GM19351 (cell line): ENCODE results near the gene HOXA9.

Experiments
- ATAC-seq: cut with Tn5 transposase; IDR thresholded peaks from one replicate; pipeline ENCODE4 v1.9.1; 2021; ENCODE audit warnings: mild to moderate bottlenecking, moderate library complexity; ENCODE audit not compliant: unreplicated experiment

The HOXA9 gene

DNA sequence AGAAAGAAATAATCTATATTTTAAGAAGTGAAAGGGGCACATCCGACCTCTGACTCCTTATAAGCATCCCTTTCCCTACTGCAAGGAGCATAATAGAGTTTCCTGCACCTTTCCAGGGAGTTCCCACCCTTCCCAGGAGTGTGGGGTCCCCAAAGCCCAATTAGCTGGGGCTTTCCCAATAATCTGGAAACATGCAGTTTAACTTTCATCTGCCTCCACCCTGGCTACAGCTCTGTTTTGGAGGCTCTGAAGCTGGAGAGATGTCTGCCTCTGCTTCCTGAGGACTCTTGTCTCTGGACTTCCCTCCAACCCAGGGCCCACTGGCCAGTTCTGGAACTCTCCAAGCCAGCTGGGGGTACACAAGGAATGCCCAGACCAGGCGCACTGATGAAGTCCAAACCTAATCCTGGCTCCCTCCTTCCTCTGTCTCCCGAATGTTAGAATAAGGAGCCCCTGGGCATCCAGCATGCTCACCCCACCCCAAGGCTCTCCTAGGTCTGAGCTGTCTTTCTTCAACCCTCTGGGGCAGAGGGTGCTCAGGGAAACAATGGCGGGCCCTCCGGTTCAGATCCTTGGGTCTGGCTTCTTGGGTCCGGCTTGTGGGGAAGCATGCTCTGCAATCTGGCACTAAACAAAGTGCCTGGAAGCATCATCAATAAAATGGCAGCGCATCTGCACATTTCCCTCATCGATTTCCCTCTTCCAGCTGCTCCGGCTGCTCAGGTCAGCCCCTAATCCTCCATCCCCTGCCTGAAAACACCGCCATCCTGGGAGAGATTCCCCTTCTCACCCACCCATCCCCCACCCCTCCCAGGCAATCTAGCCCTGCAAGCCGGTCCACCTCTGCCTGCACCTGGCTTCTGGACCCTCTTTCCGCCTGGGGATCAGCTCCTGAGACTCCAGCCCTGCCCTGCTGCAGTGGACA is 48.1 kb downstream of the HOXA9 start:
- ATAC-seq: no peak

DNA sequence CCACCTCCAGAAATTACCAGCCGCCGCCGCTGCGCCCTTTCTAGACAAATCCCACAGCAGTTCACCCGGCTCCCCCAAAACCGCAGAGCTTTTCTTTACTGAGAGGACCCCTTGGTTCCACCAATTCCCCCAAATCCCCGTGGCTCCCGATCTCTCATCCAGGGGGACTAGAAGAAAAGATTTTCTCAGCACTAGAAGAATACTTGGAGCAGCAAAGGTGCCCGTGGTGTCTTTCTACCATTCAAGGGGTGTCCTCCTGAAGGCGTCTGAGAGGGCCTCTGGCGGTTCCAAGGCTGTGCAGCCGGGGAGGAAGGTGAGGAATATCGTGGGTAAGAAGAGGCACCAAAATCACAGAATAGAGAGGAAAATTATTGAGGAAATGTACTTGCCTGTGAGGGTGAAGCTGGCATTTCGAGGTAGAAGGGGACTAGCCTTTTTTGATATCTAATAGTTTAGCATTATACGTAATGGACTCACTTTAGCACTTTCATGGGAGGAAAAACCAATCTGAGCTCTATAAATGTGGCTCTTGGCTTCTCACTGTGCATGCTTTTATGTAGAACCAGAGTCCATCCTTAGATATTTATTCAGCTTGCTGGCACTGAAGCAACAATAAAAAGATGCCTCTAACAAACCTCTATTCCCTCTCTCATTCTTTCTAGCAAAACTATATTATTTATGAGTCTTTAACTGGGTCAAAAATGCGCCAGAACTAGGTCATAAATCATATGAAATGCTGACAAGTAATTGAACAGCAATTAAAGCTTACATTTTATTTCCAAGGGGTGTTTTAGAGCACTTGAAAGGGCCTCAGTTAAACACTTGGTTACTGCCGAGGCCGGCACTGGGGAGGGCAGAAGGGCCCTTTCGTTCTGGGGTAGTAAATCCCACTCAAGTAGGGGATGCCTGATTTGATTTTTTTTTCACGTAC is 49.0 kb downstream of the HOXA9 start:
- ATAC-seq: no peak

DNA sequence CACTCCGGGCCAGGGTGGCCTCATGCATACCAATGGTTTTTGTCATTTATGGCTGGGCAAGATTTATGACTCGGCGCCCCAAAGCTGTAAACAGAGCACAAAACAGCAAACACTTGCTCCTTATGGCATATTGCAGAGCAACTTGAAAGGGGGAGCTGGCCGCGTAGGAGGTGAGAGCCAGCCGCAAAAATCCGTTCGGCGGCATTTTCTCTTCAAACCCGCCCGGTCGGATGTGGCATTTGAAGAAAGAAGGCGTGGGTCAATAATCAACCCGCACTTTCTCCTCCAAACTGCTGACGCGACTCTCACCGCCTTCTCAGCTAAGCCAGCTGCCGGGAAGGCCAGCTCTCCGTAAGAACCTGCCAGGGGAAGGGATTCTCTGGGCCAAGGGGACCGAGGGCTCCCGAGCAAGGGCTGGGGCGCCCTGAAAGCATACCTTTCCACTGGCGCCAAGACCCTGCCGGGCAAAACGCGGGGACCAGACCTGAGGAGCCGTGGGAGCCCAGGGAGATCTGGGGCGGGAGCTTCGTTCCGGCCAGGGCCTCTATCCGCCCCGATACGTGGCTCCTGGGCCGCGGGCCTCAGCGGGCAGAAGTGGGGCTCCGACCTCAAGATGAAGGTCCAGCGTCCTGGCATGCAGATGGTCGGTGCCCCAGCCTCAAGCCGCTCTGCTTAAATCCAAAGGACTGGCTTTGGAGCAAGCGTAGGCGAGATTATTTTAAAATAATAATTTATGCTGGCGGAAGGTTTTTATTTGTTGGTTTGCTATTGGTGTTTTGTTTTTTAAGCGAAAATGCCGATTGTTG is 49.9 kb downstream of the HOXA9 start:
- ATAC-seq: no peak

DNA sequence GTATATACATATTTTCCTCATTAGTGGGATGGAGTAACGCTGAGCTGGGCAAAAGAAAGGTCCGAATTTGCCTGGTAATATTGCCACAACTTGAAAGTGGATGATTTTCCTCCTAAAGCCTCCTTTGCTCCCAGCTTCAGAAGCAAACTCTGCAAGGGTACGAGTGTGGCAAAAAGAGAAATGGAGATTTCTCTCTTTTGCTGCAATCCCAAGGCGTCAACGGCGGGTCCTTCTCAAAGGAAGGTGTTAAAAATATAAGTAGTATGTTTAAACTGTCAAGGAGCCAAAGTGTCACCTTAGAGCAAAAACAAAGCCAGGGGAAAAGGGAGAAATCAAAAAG is 50.5 kb downstream of the HOXA9 start:
- ATAC-seq: no peak

DNA sequence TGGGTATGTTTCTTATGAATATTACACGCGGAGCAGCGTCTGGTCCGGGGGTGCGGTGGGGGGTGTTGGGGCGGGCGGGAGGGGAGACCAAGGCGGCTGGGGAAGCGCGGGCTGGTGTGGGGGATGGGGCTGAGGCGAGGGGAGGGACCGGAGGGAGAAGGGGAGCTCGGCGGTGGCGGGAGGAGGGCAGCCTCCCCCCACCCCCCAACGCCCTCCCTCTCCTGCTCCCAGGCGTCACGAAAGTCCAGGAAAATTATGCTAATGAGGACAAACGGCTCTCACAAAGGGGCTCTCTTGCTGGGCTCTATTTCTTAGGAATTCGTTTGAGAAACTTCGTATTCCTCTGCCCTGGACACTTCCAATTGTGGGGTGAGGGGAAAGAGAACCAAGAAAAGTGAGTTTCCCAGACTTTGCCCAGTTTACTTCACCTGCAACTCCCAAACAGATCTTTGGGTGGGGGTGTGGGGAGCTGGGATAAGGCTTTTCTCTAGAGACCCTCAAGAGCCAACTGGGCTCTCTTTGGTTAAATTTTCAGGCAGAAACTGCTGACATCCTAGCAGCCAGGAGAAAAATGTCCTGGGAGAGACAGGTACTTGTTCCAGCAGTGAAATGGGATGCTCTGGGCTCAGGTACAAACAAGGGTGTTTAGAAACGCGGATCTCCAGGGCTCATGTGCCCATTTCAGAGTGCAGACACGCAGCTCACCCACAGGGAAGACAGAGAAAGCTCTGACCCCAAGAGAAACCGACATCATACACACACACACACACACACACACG is 51.2 kb downstream of the HOXA9 start:
- ATAC-seq: no peak

DNA sequence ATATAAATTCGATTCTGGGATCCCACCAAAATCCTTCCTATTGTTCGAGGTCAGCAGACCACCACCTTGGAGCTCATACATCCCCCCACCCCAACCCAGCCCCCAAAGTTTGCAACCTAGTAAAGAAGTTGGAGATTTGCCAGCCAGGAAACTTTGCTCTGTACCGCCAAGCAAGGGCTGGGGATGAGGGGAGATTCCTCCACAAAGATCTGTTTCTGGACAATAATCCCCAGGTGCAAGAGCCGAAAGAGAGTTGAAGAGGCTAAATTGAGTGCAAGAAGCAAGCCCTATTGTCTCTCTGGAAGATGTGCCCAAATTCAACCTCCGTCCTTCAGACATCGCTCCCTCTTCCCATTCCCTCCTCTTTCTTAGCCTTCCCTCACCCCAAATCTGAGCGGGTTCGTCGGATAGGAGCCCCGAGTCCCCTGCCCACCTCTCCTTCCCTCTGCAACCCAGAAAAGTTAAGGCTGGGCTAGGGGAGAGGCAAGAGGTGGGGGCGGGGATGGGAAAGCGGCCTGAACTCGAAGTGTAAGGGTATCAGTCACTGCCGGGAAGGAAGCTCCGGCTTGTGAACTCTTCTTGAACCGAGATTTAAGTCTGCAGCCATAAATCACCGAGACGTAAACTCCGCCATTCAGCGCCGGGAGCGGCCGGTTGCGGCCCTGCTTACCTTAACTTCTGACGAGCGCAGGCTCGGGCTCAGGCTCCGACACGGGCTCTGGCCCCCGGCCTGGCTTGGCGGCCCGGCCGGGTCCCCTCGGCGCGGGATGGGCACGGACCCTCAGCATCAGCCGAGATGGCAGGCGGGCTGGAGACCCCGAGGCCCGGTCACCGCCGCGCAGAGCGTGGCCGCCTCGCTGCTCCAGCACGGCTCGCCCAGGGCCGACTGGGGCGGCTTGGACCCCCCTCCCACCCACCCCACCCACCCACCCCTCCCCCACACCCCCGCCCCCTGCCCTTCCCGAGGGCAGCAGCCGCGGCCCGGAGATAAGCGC is 52.1 kb downstream of the HOXA9 start:
- no peak for ATAC-seq
